DMS153 treated with DMSO at 0.1 percent for 48 hours (cell line): ENCODE data around the gene APOA5.

Experiments
- DNase-seq: peaks from one replicate; lab custom pipeline; 2025; ENCODE audit not compliant: unreplicated experiment; lab: John Stamatoyannopoulos, UW

APOA5 gene

GRCh38 chr11:116828632-116829524, 37.2 kb upstream of the APOA5 start:
- DNase-seq: no peak

- no peak for DNase-seq
Measured at GRCh38 chr11:116827461-116827860, 35.8 kb upstream of the APOA5 start.

GRCh38 chr11:116826751-116827431, 35.2 kb upstream of the APOA5 start:
- no peak for DNase-seq

GRCh38 chr11:116825854-116826750, 34.4 kb upstream of the APOA5 start:
- no peak for DNase-seq

- DNase-seq: no peak
Measured at GRCh38 chr11:116825434-116825833, 33.8 kb upstream of the APOA5 start.

GRCh38 chr11:116823031-116823843, 31.6 kb upstream of the APOA5 start, which contains the start of gene APOA4:
Gene APOA4, minus strand, starts transcription at chr11:116823304. Its CDS starts 113 bp downstream, at chr11:116823191.
- DNase-seq: no peak

GRCh38 chr11:116822575-116822974, 30.9 kb upstream of the APOA5 start:
- DNase-seq: no peak

- no peak for DNase-seq
Measured at GRCh38 chr11:116821050-116821918, 29.6 kb upstream of the APOA5 start.

- DNase-seq: no peak
Measured at GRCh38 chr11:116819049-116819448, 27.4 kb upstream of the APOA5 start.

GRCh38 chr11:116814502-116814901, 22.8 kb upstream of the APOA5 start:
- DNase-seq: no peak

GRCh38 chr11:116813781-116814471, 22.2 kb upstream of the APOA5 start:
- DNase-seq: no peak

GRCh38 chr11:116813170-116813569, 21.5 kb upstream of the APOA5 start:
- no peak for DNase-seq

- DNase-seq: no peak
Measured at GRCh38 chr11:116812109-116812508, 20.4 kb upstream of the APOA5 start.

GRCh38 chr11:116811194-116811593, 19.5 kb upstream of the APOA5 start:
- DNase-seq: no peak

- DNase-seq: no peak
Measured at GRCh38 chr11:116808262-116809175, 16.8 kb upstream of the APOA5 start.

- no peak for DNase-seq
Measured at GRCh38 chr11:116807601-116808261, 16.1 kb upstream of the APOA5 start.

GRCh38 chr11:116804001-116804400, 12.3 kb upstream of the APOA5 start:
- DNase-seq: no peak
